K562 (cell line): Measurements from ENCODE around the gene GPM6B. TPM values are rescaled to one million over a fixed set of nuclear protein-coding genes. Genes with fewer than 3 reads are reported as not detected.

ENCODE experiments used
- ATAC-seq: fragments of 200-7000 bp; cut with Tn5 transposase; 3 replicates; pipeline ENCODE4 v1.9.1; 2020; ENCODE audit warnings: moderate library complexity
- BruUV-seq: library from RNA; stranded (reverse); fragments of 400-500 nt; replicated peaks from 2 replicates; lab custom pipeline; 2021; lab: Mats Ljungman, UMichigan
- CTCF ChIA-PET: fragments of 300-600 bp; formaldehyde crosslinking; extraction: SDS; loops from one replicate; lab custom pipeline; 2021; ENCODE audit warnings: low intra/inter-chr PET ratio; lab: Yijun Ruan, JAX
- POLR2A ChIA-PET: fragments of 300-600, 350-650 bp; sonication (Branson Sonifier 250); formaldehyde crosslinking; extraction: SDS; loops from one replicate; lab custom pipeline; 2021; ENCODE audit warnings: antibody characterized with exemption, inconsistent platforms; lab: Yijun Ruan, JAX
- DNase-seq, 4 experiments: peaks; one replicate each; pipeline versions ENCODE4 v3.0.0 to v3.0.0-alpha.2; 2011 to 2018; ENCODE audit warnings: low spot score in 3 of 4, mixed read lengths in 3 of 4; ENCODE audit errors: extremely low read depth in 1 of 4
- FAIRE-seq: peaks from 2 replicates; lab custom pipeline; 2011; peaks lifted over from hg19 to GRCh38; lab: Jason Lieb, UNC
- H2AFZ ChIP-seq: 2 replicates; pipeline ENCODE4 v1.6.0; 2011; ENCODE audit warnings: low read depth, low read length, control low read depth, inconsistent platforms
- H3K27ac ChIP-seq: fragments of 200-600 bp; 3 replicates; pipeline ENCODE4 v1.8.0; 2011; ENCODE audit warnings: low read depth, mild to moderate bottlenecking, control low read depth, inconsistent platforms, low read length, moderate library complexity, mixed read lengths; ENCODE audit errors: extremely low read depth
- H3K27me3 ChIP-seq, 2 experiments: fragments of 300-600 bp in 1 of 2; 2 replicates in 1 of 2; 3 replicates in 1 of 2; pipeline versions ENCODE4 v1.6.0 to v1.8.0; 2011; ENCODE audit warnings: inconsistent platforms in 2 of 2, low read length in 2 of 2, mild to moderate bottlenecking in 1 of 2, mixed read lengths in 1 of 2, moderate library complexity in 1 of 2; ENCODE audit not compliant: control insufficient read depth in 2 of 2, insufficient read depth in 2 of 2
- H3K36me3 ChIP-seq: fragments of 300-600 bp; 3 replicates; pipeline ENCODE4 v1.8.0; 2011; ENCODE audit warnings: mild to moderate bottlenecking, low read length, inconsistent platforms; ENCODE audit not compliant: control insufficient read depth, insufficient read depth
- H3K4me1 ChIP-seq, 2 experiments: fragments of 200-600 bp in 1 of 2; replicated peaks in 1 of 2; 2 replicates in 1 of 2; 3 replicates in 1 of 2; pipeline versions ENCODE4 v1.5.1 to v1.8.0; 2011; ENCODE audit warnings: inconsistent platforms in 2 of 2, low read length in 2 of 2, mild to moderate bottlenecking in 1 of 2, mixed read lengths in 1 of 2, moderate library complexity in 1 of 2; ENCODE audit not compliant: control insufficient read depth in 2 of 2, insufficient read depth in 2 of 2
- H3K4me2 ChIP-seq: 2 replicates; pipeline ENCODE4 v1.6.1; 2011; ENCODE audit warnings: low read length, control low read depth, inconsistent platforms, mixed read lengths; ENCODE audit not compliant: insufficient read depth
- H3K4me3 ChIP-seq: fragments of 200-600 bp; sonication (generic), shearing (Covaris generic); 2 replicates; pipeline ENCODE4 v1.5.1; 2016; ENCODE audit warnings: control low read depth, inconsistent platforms
- H3K79me2 ChIP-seq: fragments of 200-600 bp; 3 replicates; pipeline ENCODE4 v1.8.0; 2011; ENCODE audit warnings: low read length, inconsistent platforms; ENCODE audit not compliant: control insufficient read depth, insufficient read depth
- H3K9ac ChIP-seq, 2 experiments: 2 replicates each; pipeline versions ENCODE4 v1.6.0 to v1.6.1; 2011; ENCODE audit warnings: low read depth in 2 of 2, low read length in 2 of 2, control low read depth in 1 of 2, inconsistent platforms in 1 of 2, mild to moderate bottlenecking in 1 of 2, mixed read lengths in 1 of 2; ENCODE audit not compliant: insufficient read depth in 1 of 2
- H3K9me1 ChIP-seq: one replicate; pipeline ENCODE4 v1.6.0; 2011; ENCODE audit warnings: inconsistent platforms, mild to moderate bottlenecking, low read length, moderate library complexity; ENCODE audit not compliant: control insufficient read depth, insufficient read depth
- H3K9me3 ChIP-seq: replicated peaks from 2 replicates; pipeline ENCODE4 v1.5.1; 2011; ENCODE audit warnings: low read depth, low read length, inconsistent platforms; ENCODE audit not compliant: control insufficient read depth, insufficient read depth
- H4K20me1 ChIP-seq: replicated peaks from 2 replicates; pipeline ENCODE4 v1.6.1; 2011; ENCODE audit warnings: low read length, inconsistent platforms, mixed read lengths; ENCODE audit not compliant: control insufficient read depth, insufficient read depth
- ADNP ChIP-seq: fragments of 200-800 bp; sonication (Bioruptor generic); IDR thresholded peaks from 2 replicates; pipeline ENCODE4 v1.6.1; 2016; ENCODE audit warnings: missing genetic modification characterization, missing compliant biosample characterization
- CBX3 ChIP-seq, 2 experiments: IDR thresholded peaks; 1 replicate in 1 of 2; 2 replicates in 1 of 2; pipeline ENCODE4 v1.6.1; 2012; ENCODE audit warnings: inconsistent platforms in 2 of 2, low read length in 2 of 2, borderline replicate concordance in 1 of 2, control low read depth in 1 of 2
- DNMT1 ChIP-seq: fragments of 450-650 bp; IDR thresholded peaks from 2 replicates; pipeline ENCODE4 v1.6.1; 2016; ENCODE audit warnings: antibody characterized with exemption, mild to moderate bottlenecking
- HCFC1 ChIP-seq: IDR thresholded peaks from 2 replicates; pipeline ENCODE4 v1.6.1; 2012; ENCODE audit warnings: low read depth, low read length, improper control_type of control experiment
- KAT7 ChIP-seq: sonication (generic); formaldehyde crosslinking; IDR thresholded peaks from 2 replicates; pipeline ENCODE4 v1.8.0; 2022; ENCODE audit warnings: missing genetic modification reagents, mild to moderate bottlenecking, borderline replicate concordance
- MCM7 ChIP-seq, 2 experiments: fragments of 450-650 bp; IDR thresholded peaks; 2 replicates each; pipeline ENCODE4 v1.6.1; 2016 to 2018
- PATZ1 ChIP-seq: fragments of 250-450 bp; sonication (Bioruptor Pico); IDR thresholded peaks from 2 replicates; pipeline ENCODE4 v1.5.0; 2020; ENCODE audit warnings: mild to moderate bottlenecking, borderline replicate concordance
- PTBP1 ChIP-seq: fragments of 200-400 bp; formaldehyde crosslinking; IDR thresholded peaks from 2 replicates; pipeline ENCODE4 v1.6.1; 2017; ENCODE audit warnings: low read depth, low read length
- PTTG1 ChIP-seq: fragments of 450-650 bp; IDR thresholded peaks from 2 replicates; pipeline ENCODE4 v1.6.1; 2016; ENCODE audit warnings: low read depth, mild to moderate bottlenecking, missing genetic modification characterization, missing compliant biosample characterization
- ZNF280B ChIP-seq: fragments of 250-450 bp; sonication (Bioruptor Pico); IDR thresholded peaks from 2 replicates; pipeline ENCODE4 v1.5.1; 2021; ENCODE audit warnings: mild to moderate bottlenecking
- ZNF740 ChIP-seq, 3 experiments: fragments of 200-800 bp in 1 of 3; sonication (Bioruptor generic) in 1 of 3; sonication (generic) in 1 of 3; formaldehyde crosslinking in 1 of 3; IDR thresholded peaks; 2 replicates each; pipeline versions ENCODE4 v1.6.1 to v1.8.0; 2016 to 2022; ENCODE audit warnings: mild to moderate bottlenecking in 2 of 3, missing compliant biosample characterization in 2 of 3, missing genetic modification characterization in 2 of 3, missing genetic modification reagents in 1 of 3
- WGBS: fragments of 100-300 bp; shearing (Covaris generic); methylation state at CpG from one replicate; pipeline ENCODE4 v1.1.6; 2016; ENCODE audit warnings: low coverage, mixed read lengths; ENCODE audit not compliant: insufficient coverage; ENCODE audit errors: missing lambda C conversion rate; 5-methylcytosine and 5-hydroxymethylcytosine counted together
- in situ Hi-C: fragments of 300-500 bp; cut with MboI; formaldehyde crosslinking; loops from 4 replicates; pipeline ENCODE4 v1.15.0; 2018; ENCODE audit warnings: inconsistent platforms, mixed read lengths
- intact Hi-C: fragments of 100-400 bp; cut with micrococcal nuclease; formaldehyde crosslinking; loops from 2 replicates; pipeline ENCODE4 v1.14.2; 2022
- polyA plus RNA-seq, 8 experiments: library from polyadenylated mRNA; depleted of rRNA in 4 of 8; stranded (reverse) in 5 of 8; unstranded in 3 of 8; fragments of >200 nt; fragmentation: Nextera tagmentation in 2 of 8; fragmentation: Illumina TruSeq in 1 of 8; extraction: Ambion mirVana in 2 of 8; extraction: Trizol in 1 of 8; gene quantifications; 2 replicates each; pipeline versions ENCODE4 v1.2.1 to v1.2.3, GENCODE V29; 2011 to 2014; ENCODE audit warnings: inconsistent platforms in 1 of 8, missing spikeins in 1 of 8
- total RNA-seq, 7 experiments: library from RNA; depleted of rRNA in 6 of 7; stranded (reverse); fragments of >200 nt in 6 of 7; fragmentation: Illumina TruSeq in 2 of 7; extraction: Trizol in 2 of 7; gene quantifications; 2 replicates each; pipeline versions ENCODE4 v1.2.1 to v1.2.3, GENCODE V29; 2011 to 2021; ENCODE audit warnings: low replicate concordance in 1 of 7

Gene GPM6B
- total and polyA plus RNA-seq, 9 of the 15 experiments (the other 6 are each of a cell fraction or from before 2014, with no cell fraction given): 0.14 to 0.32 TPM; not detected in 7

- FAIRE-seq: no peak
- no TSS peak for BruUV-seq
- intact Hi-C loops: no loop called here
Observed at GRCh38 chrX:13826770-13827169, 9.9 kb upstream of the GPM6B start.

More at GRCh38 chrX:13826770-13827169, 9.9 kb upstream of the GPM6B start:
- no peak overlapping the region for H3K4me2 ChIP-seq
- no peaks in the 10 kb centered on the region for H3K9me1 ChIP-seq
- POLR2A ChIA-PET: no interaction called here
- no peak overlapping the region for H3K9ac ChIP-seq
- no peak for DNase-seq
- H3K27me3 ChIP-seq: peaks cover 0 to 26% of the 10 kb centered on the region in 2 experiments; a peak in 3 of 5 replicates
- TF ChIP-seq PATZ1 (CRISPR knock-in tag) (no peak), HCFC1 (no peak), CBX3 (IDR thresholded peaks at IDR 0.05; ENCODE audit: borderline replicate concordance in 1 of 2, low read length in 2 of 2) (no peak), KAT7 (no peak), ZNF740 (CRISPR knock-in tag; IDR thresholded peaks at IDR 0.05) (no peak), ZNF740 (tag; IDR thresholded peaks at IDR 0.05) (no peak), MCM7 (IDR thresholded peaks at IDR 0.05) (no peak), PTBP1 (no peak), ZNF280B (CRISPR knock-in tag) (no peak), DNMT1 (no peak), PTTG1 (tag) (no peak), ADNP (tag) (no peak)
- no peaks in the 10 kb centered on the region for H3K9me3 ChIP-seq
- WGBS: 0% methylated on average over 5 of the region's 5 CpGs
- ATAC-seq: no peak
- no peaks in the 10 kb centered on the region for H3K79me2 ChIP-seq
- no peak overlapping the region for H3K27ac ChIP-seq
- H2AFZ ChIP-seq: no peak overlapping the region
- in situ Hi-C loops: no loop called here
- no peak overlapping the region for H3K4me3 ChIP-seq
- no peaks in the 10 kb centered on the region for H4K20me1 ChIP-seq
- no peaks in the 10 kb centered on the region for H3K36me3 ChIP-seq
- no peaks in the 10 kb centered on the region for H3K4me1 ChIP-seq
- CTCF ChIA-PET: no interaction called here
